Activated T-cell treated with anti-CD3 and anti-CD28 coated beads for 4 hours (primary cell): ENCODE results near the gene ACSS2.
A peak's percentile ranks its signal among the peaks of the same experiment; 100 is the strongest.

Source experiments
- DNase-seq: peaks from one replicate; pipeline ENCODE4 v3.0.0-alpha.2; 2020

The ACSS2 gene

GRCh38 chr20:34951252-34951651 is 74.8 kb downstream of the ACSS2 start:
- no peak for DNase-seq

- DNase-seq, result no peak
Measured at GRCh38 chr20:34951652-34952051, 75.2 kb downstream of the ACSS2 start.

- DNase-seq, result no peak
Measured at GRCh38 chr20:34952671-34953070, 76.3 kb downstream of the ACSS2 start.

GRCh38 chr20:34953960-34954359 is 77.5 kb downstream of the ACSS2 start:
- no peak for DNase-seq

GRCh38 chr20:34954904-34955230 is 78.5 kb downstream of the ACSS2 start:
- DNase-seq, result no peak

GRCh38 chr20:34955231-34956040 is 79.0 kb downstream of the ACSS2 start, which contains the start of the genes GSS and MYH7B:
Gene GSS, minus strand, starts transcription at chr20:34955806. Its CDS starts 3,954 bp downstream, at chr20:34951852.
Gene MYH7B, plus strand, starts transcription at chr20:34955868. Its CDS starts 22,138 bp downstream, at chr20:34978006.
- peak; percentile 98 for DNase-seq

- no peak for DNase-seq
Measured at GRCh38 chr20:34956041-34956458, 79.6 kb downstream of the ACSS2 start.

GRCh38 chr20:34956751-34957472 is 80.5 kb downstream of the ACSS2 start:
- no peak for DNase-seq

- no peak for DNase-seq
Measured at GRCh38 chr20:34964486-34964885, 88.1 kb downstream of the ACSS2 start.

- no peak for DNase-seq
Measured at GRCh38 chr20:34965051-34965450, 88.6 kb downstream of the ACSS2 start.

- DNase-seq, result no peak
Measured at GRCh38 chr20:34967421-34967820, 91.0 kb downstream of the ACSS2 start.

- DNase-seq, result no peak
Measured at GRCh38 chr20:34968042-34968775, 91.8 kb downstream of the ACSS2 start.

GRCh38 chr20:34970193-34970840 is 93.9 kb downstream of the ACSS2 start:
- DNase-seq, result no peak

GRCh38 chr20:34970846-34971560 is 94.6 kb downstream of the ACSS2 start:
- no peak for DNase-seq

- no peak for DNase-seq
Measured at GRCh38 chr20:34971561-34972235, 95.3 kb downstream of the ACSS2 start.

GRCh38 chr20:34974246-34974645 is 97.8 kb downstream of the ACSS2 start:
- no peak for DNase-seq

- DNase-seq, result no peak
Measured at GRCh38 chr20:34976286-34976685, 99.9 kb downstream of the ACSS2 start.
